Measurements from ENCODE around the gene TSSC4.

DNA sequence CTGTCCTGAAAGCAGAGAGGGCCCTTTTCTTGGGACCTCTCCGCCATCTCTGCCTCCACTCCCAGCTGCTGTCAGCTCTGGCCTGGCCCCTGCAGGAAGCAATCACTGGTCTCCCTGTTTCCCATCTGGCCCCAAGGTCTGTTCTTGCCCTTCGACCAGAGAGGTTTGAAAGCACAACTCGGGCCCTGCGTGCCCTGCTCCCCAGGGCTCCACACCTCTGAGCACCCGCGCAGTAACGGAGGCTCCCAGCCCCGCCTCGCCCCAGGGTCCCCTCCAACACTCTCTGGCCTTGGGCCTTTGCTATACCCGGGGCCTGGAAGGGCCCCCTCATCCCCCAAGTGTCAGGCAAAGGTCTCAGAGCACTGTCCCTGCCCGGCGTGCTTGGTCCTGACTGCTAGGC lies 31.2 kb upstream of the TSSC4 start:
- TF ChIP-seq, protein P1, sequence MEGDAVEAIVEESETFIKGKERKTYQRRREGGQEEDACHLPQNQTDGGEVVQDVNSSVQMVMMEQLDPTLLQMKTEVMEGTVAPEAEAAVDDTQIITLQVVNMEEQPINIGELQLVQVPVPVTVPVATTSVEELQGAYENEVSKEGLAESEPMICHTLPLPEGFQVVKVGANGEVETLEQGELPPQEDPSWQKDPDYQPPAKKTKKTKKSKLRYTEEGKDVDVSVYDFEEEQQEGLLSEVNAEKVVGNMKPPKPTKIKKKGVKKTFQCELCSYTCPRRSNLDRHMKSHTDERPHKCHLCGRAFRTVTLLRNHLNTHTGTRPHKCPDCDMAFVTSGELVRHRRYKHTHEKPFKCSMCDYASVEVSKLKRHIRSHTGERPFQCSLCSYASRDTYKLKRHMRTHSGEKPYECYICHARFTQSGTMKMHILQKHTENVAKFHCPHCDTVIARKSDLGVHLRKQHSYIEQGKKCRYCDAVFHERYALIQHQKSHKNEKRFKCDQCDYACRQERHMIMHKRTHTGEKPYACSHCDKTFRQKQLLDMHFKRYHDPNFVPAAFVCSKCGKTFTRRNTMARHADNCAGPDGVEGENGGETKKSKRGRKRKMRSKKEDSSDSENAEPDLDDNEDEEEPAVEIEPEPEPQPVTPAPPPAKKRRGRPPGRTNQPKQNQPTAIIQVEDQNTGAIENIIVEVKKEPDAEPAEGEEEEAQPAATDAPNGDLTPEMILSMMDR (IDR thresholded peaks at IDR 0.05; ENCODE audit: insufficient read depth, low read depth, low read length), result no peak
- TF ChIP-seq EZH2 (IDR thresholded peaks at IDR 0.05; ENCODE audit: insufficient read depth, low read length), result no peak
